HPDE6-E6E7 (cell line): Measurements from ENCODE around the gene KRT86.
"Not testable (repeated sequence)": the region's sequence is repeated elsewhere in the genome, so short reads cannot be mapped to it uniquely, and the experiment has no call there.

ENCODE experiments used
- DNase-seq: peaks from one replicate; pipeline ENCODE4 v3.0.0; 2011; ENCODE audit warnings: missing footprints; ENCODE audit errors: extremely low spot score

Gene KRT86

GRCh38 chr12:52251367-52252051, 22.9 kb upstream of the KRT86 start:
- DNase-seq, result no peak

- DNase-seq, result not testable (repeated sequence)
Measured at GRCh38 chr12:52252175-52252615, 22.2 kb upstream of the KRT86 start.

- DNase-seq, result no peak
Measured at GRCh38 chr12:52252728-52253343, 21.6 kb upstream of the KRT86 start.

- DNase-seq, result no peak
Measured at GRCh38 chr12:52253391-52254179, 20.9 kb upstream of the KRT86 start.

GRCh38 chr12:52254180-52254964, 20.1 kb upstream of the KRT86 start:
- DNase-seq, result no peak

GRCh38 chr12:52254965-52255751, 19.3 kb upstream of the KRT86 start:
- DNase-seq, result no peak

- DNase-seq, result no peak
Measured at GRCh38 chr12:52255926-52256583, 18.4 kb upstream of the KRT86 start.

GRCh38 chr12:52256584-52256935, 17.9 kb upstream of the KRT86 start:
- no peak for DNase-seq

- DNase-seq, result no peak
Measured at GRCh38 chr12:52257074-52257551, 17.3 kb upstream of the KRT86 start.

- not testable (repeated sequence) for DNase-seq
Measured at GRCh38 chr12:52257922-52258321, 16.5 kb upstream of the KRT86 start.

- DNase-seq, result no peak
Measured at GRCh38 chr12:52258335-52258901, 16.0 kb upstream of the KRT86 start.

GRCh38 chr12:52259657-52260243, 14.7 kb upstream of the KRT86 start:
- DNase-seq, result no peak

GRCh38 chr12:52260361-52261207, 13.9 kb upstream of the KRT86 start:
- no peak for DNase-seq

GRCh38 chr12:52261208-52261484, 13.3 kb upstream of the KRT86 start:
- no peak for DNase-seq

- no peak for DNase-seq
Measured at GRCh38 chr12:52262286-52262685, 12.2 kb upstream of the KRT86 start.

- no peak for DNase-seq
Measured at GRCh38 chr12:52263761-52264434, 10.5 kb upstream of the KRT86 start.

- no peak for DNase-seq
Measured at GRCh38 chr12:52264435-52264825, 10.0 kb upstream of the KRT86 start.

GRCh38 chr12:52266514-52266913, 7.9 kb upstream of the KRT86 start:
- no peak for DNase-seq

- DNase-seq, result no peak
Measured at GRCh38 chr12:52267266-52267665, 7.2 kb upstream of the KRT86 start.
